GM21360 (cell line): ENCODE measurements around the gene SRP54.
A peak's percentile ranks its signal among the peaks of the same experiment; 100 is the strongest.
"Not testable (repeated sequence)": the region's sequence is repeated elsewhere in the genome, so short reads cannot be mapped to it uniquely, and the experiment has no call there.

ENCODE experiments used
- ATAC-seq: cut with Tn5 transposase; IDR thresholded peaks from one replicate; pipeline ENCODE4 v1.9.1; 2021; ENCODE audit warnings: mild to moderate bottlenecking, moderate library complexity; ENCODE audit not compliant: unreplicated experiment

Gene SRP54

GRCh38 chr14:34983148-34983760 is 462 bp downstream of the SRP54 start:
- ATAC-seq, result peak; percentile 18

GRCh38 chr14:34983786-34984185 is 994 bp downstream of the SRP54 start:
- ATAC-seq, result no peak

GRCh38 chr14:34985740-34986139 is 2.9 kb downstream of the SRP54 start:
- ATAC-seq, result no peak

- no peak for ATAC-seq
Observed at GRCh38 chr14:34987180-34987579, 4.4 kb downstream of the SRP54 start.

GRCh38 chr14:34989762-34990161 is 7.0 kb downstream of the SRP54 start:
- no peak for ATAC-seq

- no peak for ATAC-seq
Observed at GRCh38 chr14:34993426-34993825, 10.6 kb downstream of the SRP54 start.

GRCh38 chr14:34994668-34995067 is 11.9 kb downstream of the SRP54 start:
- no peak for ATAC-seq

GRCh38 chr14:34997762-34998161 is 15.0 kb downstream of the SRP54 start:
- no peak for ATAC-seq

- ATAC-seq, result no peak
Observed at GRCh38 chr14:34999500-34999899, 16.7 kb downstream of the SRP54 start.

GRCh38 chr14:35001621-35002020 is 18.8 kb downstream of the SRP54 start:
- ATAC-seq, result no peak

- ATAC-seq, result no peak
Observed at GRCh38 chr14:35004839-35005238, 22.0 kb downstream of the SRP54 start.

GRCh38 chr14:35016568-35016967 is 33.8 kb downstream of the SRP54 start:
- ATAC-seq, result no peak

GRCh38 chr14:35020713-35021112 is 37.9 kb downstream of the SRP54 start:
- no peak for ATAC-seq

GRCh38 chr14:35028435-35028834 is 45.6 kb downstream of the SRP54 start:
- no peak for ATAC-seq

GRCh38 chr14:35032562-35032961 is 49.8 kb downstream of the SRP54 start:
- ATAC-seq, result no peak

- no peak for ATAC-seq
Observed at GRCh38 chr14:35034440-35034833, 51.6 kb downstream of the SRP54 start.

GRCh38 chr14:35034944-35035554 is 52.3 kb downstream of the SRP54 start:
- ATAC-seq, result not testable (repeated sequence)

GRCh38 chr14:35038312-35038711 is 55.5 kb downstream of the SRP54 start:
- ATAC-seq, result not testable (repeated sequence)

- no peak for ATAC-seq
Observed at GRCh38 chr14:35042632-35043031, 59.8 kb downstream of the SRP54 start.

GRCh38 chr14:35043046-35043445 is 60.3 kb downstream of the SRP54 start:
- no peak for ATAC-seq

GRCh38 chr14:35044939-35045797 is 62.4 kb downstream of the SRP54 start:
- ATAC-seq, result no peak

- no peak for ATAC-seq
Observed at GRCh38 chr14:35045798-35046047, 62.9 kb downstream of the SRP54 start.
